ENCODE measurements around the gene EDIL3. TPM values are rescaled to one million over a fixed set of nuclear protein-coding genes. Genes with fewer than 3 reads are reported as not detected.

The EDIL3 gene
- total RNA-seq, 6 donors from 2014 or later = 14.7 to 40.1 (median 17.7) TPM

GRCh38 chr5:84259283-84260045 is 125.2 kb downstream of the EDIL3 start:
- no peaks in the 10 kb centered on the region for H3K36me3 ChIP-seq
- TF ChIP-seq CTCF (IDR thresholded peaks at IDR 0.05) = no peak
- TF ChIP-seq POLR2A (IDR thresholded peaks at IDR 0.05) = no peak
- TF ChIP-seq POLR2AphosphoS5 (IDR thresholded peaks at IDR 0.05) = no peak
- TF ChIP-seq EP300 (IDR thresholded peaks at IDR 0.05) = no peak
- WGBS, 2 donors = 81 to 90% methylated on average over 4 of the region's 4 CpGs
- H3K27ac ChIP-seq = no peak overlapping the region
- H3K4me3 ChIP-seq = no peak overlapping the region
- no peaks in the 10 kb centered on the region for H3K27me3 ChIP-seq
- H3K4me1 ChIP-seq = no peaks in the 10 kb centered on the region
- DNase-seq = no peak
- H3K9me3 ChIP-seq = no peaks in the 10 kb centered on the region
- no peak for ATAC-seq (ENCODE audit: low FRiP score in 2 of 2)

GRCh38 chr5:84257061-84257460 is 127.6 kb downstream of the EDIL3 start:
- no peak for ATAC-seq (ENCODE audit: low FRiP score in 2 of 2)
- 78 to 80% methylated on average over 2 of the region's 2 CpGs for WGBS, 2 donors
- Histone ChIP-seq H3K4me1 (no peaks in the 10 kb centered on the region), H3K27me3 (no peaks in the 10 kb centered on the region), H3K36me3 (no peaks in the 10 kb centered on the region), H3K4me3 (no peak overlapping the region), H3K9me3 (no peaks in the 10 kb centered on the region), H3K27ac (no peak overlapping the region)
- TF ChIP-seq EP300 (IDR thresholded peaks at IDR 0.05) = no peak
- TF ChIP-seq POLR2AphosphoS5 (IDR thresholded peaks at IDR 0.05) = no peak
- no peak for TF ChIP-seq POLR2A (IDR thresholded peaks at IDR 0.05)
- no peak for TF ChIP-seq CTCF (IDR thresholded peaks at IDR 0.05)
- DNase-seq = no peak

- Histone ChIP-seq H3K36me3 (no peaks in the 10 kb centered on the region), H3K27me3 (no peaks in the 10 kb centered on the region), H3K27ac (no peak overlapping the region), H3K4me1 (no peaks in the 10 kb centered on the region), H3K4me3 (no peak overlapping the region), H3K9me3 (no peaks in the 10 kb centered on the region)
- TF ChIP-seq POLR2AphosphoS5 (IDR thresholded peaks at IDR 0.05) (no peak), CTCF (IDR thresholded peaks at IDR 0.05) (peak in 1 of 6 experiments; percentile 8), EP300 (IDR thresholded peaks at IDR 0.05) (no peak), POLR2A (IDR thresholded peaks at IDR 0.05) (no peak)
- DNase-seq = no peak
- no peak for ATAC-seq (ENCODE audit: low FRiP score in 2 of 2)
Observed at GRCh38 chr5:84255315-84255714, 129.4 kb downstream of the EDIL3 start.

- Histone ChIP-seq H3K4me1 (no peaks in the 10 kb centered on the region), H3K27me3 (no peaks in the 10 kb centered on the region), H3K27ac (no peak overlapping the region), H3K9me3 (no peaks in the 10 kb centered on the region), H3K4me3 (no peak overlapping the region), H3K36me3 (no peaks in the 10 kb centered on the region)
- DNase-seq (no peak), ATAC-seq (ENCODE audit: low FRiP score in 2 of 2) (no peak)
- TF ChIP-seq POLR2AphosphoS5 (IDR thresholded peaks at IDR 0.05) (no peak), POLR2A (IDR thresholded peaks at IDR 0.05) (no peak), EP300 (IDR thresholded peaks at IDR 0.05) (no peak), CTCF (IDR thresholded peaks at IDR 0.05) (no peak)
- WGBS, 2 donors = 68 to 89% methylated on average over 1 of the region's 1 CpG
Observed at GRCh38 chr5:84253946-84254345, 130.7 kb downstream of the EDIL3 start.

- Histone ChIP-seq H3K27me3 (no peaks in the 10 kb centered on the region), H3K9me3 (no peaks in the 10 kb centered on the region)
- WGBS, 2 donors = 91% methylated on average over 1 of the region's 1 CpG
Observed at GRCh38 chr5:84251503-84251902, 133.2 kb downstream of the EDIL3 start.

More at GRCh38 chr5:84251503-84251902, 133.2 kb downstream of the EDIL3 start:
- TF ChIP-seq EP300 (IDR thresholded peaks at IDR 0.05) (no peak), POLR2A (IDR thresholded peaks at IDR 0.05) (no peak), CTCF (IDR thresholded peaks at IDR 0.05) (no peak), POLR2AphosphoS5 (IDR thresholded peaks at IDR 0.05) (no peak)
- Histone ChIP-seq H3K27ac (no peak overlapping the region), H3K4me1 (no peaks in the 10 kb centered on the region), H3K4me3 (no peak overlapping the region), H3K36me3 (no peaks in the 10 kb centered on the region)
- no peak for ATAC-seq (ENCODE audit: low FRiP score in 2 of 2)
- no peak for DNase-seq

Measured in upper lobe of left lung (tissue), 6 donors.